ENCODE data around the gene SUCLA2.

DNA sequence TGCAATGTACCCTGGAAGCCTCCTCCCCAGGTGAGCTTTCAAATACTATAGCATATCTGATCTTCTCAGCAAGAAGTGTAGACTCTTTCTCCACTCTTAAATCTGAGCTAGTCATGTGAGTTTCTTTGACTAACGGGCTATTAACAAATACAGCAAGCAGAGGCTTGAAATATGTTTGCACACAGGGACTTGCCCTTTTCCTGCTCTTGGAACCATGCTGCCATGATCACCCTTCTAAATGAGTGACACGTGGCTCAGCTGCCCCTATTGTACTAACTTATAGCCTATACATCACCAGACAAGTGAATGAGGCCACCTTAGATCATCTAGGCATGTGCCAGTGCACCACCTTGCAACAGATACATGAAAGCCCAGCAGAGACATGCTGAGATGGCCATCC is 13.3 kb upstream of the SUCLA2 start:
- TF ChIP-seq, protein P1, sequence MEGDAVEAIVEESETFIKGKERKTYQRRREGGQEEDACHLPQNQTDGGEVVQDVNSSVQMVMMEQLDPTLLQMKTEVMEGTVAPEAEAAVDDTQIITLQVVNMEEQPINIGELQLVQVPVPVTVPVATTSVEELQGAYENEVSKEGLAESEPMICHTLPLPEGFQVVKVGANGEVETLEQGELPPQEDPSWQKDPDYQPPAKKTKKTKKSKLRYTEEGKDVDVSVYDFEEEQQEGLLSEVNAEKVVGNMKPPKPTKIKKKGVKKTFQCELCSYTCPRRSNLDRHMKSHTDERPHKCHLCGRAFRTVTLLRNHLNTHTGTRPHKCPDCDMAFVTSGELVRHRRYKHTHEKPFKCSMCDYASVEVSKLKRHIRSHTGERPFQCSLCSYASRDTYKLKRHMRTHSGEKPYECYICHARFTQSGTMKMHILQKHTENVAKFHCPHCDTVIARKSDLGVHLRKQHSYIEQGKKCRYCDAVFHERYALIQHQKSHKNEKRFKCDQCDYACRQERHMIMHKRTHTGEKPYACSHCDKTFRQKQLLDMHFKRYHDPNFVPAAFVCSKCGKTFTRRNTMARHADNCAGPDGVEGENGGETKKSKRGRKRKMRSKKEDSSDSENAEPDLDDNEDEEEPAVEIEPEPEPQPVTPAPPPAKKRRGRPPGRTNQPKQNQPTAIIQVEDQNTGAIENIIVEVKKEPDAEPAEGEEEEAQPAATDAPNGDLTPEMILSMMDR (IDR thresholded peaks at IDR 0.05) = no peak
- TF ChIP-seq POLR2A (IDR thresholded peaks at IDR 0.05) = no peak

All from body of pancreas (tissue), 4 donors.